Omental fat pad (tissue), 4 donors: Measurements from ENCODE around the gene RACGAP1. TPM values are rescaled to one million over a fixed set of nuclear protein-coding genes. Genes with fewer than 3 reads are reported as not detected.

Source experiments
- ATAC-seq: fragments of 150-250 bp; one replicate; pipeline ENCODE4 v1.9.1; 2016; ENCODE audit warnings: mild to moderate bottlenecking, moderate library complexity; ENCODE audit not compliant: low FRiP score
- DNase-seq: peaks from one replicate; pipeline ENCODE4 v3.0.0-alpha.2; 2019; ENCODE audit warnings: low spot score
- CTCF ChIP-seq, 3 donors: fragments of 450-650 bp; IDR thresholded peaks; one replicate each; pipeline ENCODE4 v1.5.1; 2016 to 2017; ENCODE audit warnings: antibody characterized with exemption in 3 of 3, mild to moderate bottlenecking in 3 of 3, moderate library complexity in 2 of 3
- total RNA-seq, 4 donors: library from RNA; depleted of rRNA; stranded (reverse); fragments of >200 nt; gene quantifications; one replicate each; pipeline ENCODE4 v1.1.0, GENCODE V29; 2016

RACGAP1 gene
- total RNA-seq, 4 donors from 2014 or later: 5.2 to 15.3 (median 8.5) TPM

DNA sequence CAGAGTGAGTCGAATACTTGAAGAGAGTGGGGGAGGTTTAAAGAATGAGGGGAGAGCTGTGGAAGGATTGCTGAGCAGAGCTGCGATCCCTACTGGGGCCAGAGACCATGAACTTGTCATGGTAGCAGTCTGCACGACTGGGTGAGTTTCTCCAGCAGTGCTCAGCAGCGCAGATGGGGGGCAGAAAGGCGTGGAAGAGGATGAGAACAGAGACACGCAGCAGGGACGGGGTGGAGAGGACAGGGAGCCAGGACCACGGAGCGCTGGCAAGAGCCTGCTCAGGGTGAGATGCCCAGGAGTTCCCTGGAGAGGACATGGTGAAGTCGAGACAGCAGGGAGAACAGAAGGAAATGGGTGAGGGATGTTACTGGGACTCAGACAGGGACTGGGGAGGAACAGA lies 54.6 kb downstream of the RACGAP1 start:
- no peak for TF ChIP-seq CTCF (IDR thresholded peaks at IDR 0.05)
- DNase-seq (no peak), ATAC-seq (no peak)

- no peak for DNase-seq
- ATAC-seq: no peak
- no peak for TF ChIP-seq CTCF (IDR thresholded peaks at IDR 0.05)
These were observed 55.5 kb downstream of the RACGAP1 start for GRCh38 chr12:49969651-49970429.

GRCh38 chr12:49969027-49969426 lies 56.3 kb downstream of the RACGAP1 start:
- no peak for TF ChIP-seq CTCF (IDR thresholded peaks at IDR 0.05)
- ATAC-seq (no peak), DNase-seq (no peak)

DNA sequence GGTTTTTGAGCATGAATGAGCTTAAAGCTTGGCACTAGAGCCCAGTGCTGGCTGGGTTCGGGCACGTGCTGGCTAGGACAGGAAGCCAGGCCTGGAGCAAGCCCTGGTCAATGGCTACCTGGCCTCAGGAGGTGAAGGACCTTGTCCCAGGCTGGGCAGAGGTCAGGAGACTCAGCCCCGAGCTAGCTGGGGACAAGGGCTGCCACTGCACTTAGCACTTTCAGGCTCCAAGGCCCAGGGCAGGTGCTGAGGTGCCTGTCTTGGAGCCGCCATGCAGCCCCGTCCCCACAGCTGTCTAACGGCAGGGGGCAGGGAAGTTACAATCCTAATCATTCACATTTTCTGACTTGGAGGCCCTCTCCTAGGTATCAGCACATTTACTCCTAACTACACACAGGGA lies 56.8 kb downstream of the RACGAP1 start:
- no peak for TF ChIP-seq CTCF (IDR thresholded peaks at IDR 0.05)

GRCh38 chr12:49967777-49968250 lies 57.5 kb downstream of the RACGAP1 start:
- ATAC-seq (no peak), DNase-seq (no peak)
- TF ChIP-seq CTCF (IDR thresholded peaks at IDR 0.05): no peak

More for the DNA sequence above, 56.8 kb downstream of the RACGAP1 start:
- DNase-seq (no peak), ATAC-seq (no peak)

GRCh38 chr12:49967042-49967776 lies 58.1 kb downstream of the RACGAP1 start:
- DNase-seq (peak; percentile 90), ATAC-seq (peak; percentile 82)
- peak in 2 of 3 donors; percentile 39 to 91 for TF ChIP-seq CTCF (IDR thresholded peaks at IDR 0.05)
